Measurements from ENCODE around the gene KRTAP10-10. TPM values are rescaled to one million over a fixed set of nuclear protein-coding genes. Genes with fewer than 3 reads are reported as not detected.

KRTAP10-10 gene
- polyA plus RNA-seq, 1 experiment = not detected

DNA sequence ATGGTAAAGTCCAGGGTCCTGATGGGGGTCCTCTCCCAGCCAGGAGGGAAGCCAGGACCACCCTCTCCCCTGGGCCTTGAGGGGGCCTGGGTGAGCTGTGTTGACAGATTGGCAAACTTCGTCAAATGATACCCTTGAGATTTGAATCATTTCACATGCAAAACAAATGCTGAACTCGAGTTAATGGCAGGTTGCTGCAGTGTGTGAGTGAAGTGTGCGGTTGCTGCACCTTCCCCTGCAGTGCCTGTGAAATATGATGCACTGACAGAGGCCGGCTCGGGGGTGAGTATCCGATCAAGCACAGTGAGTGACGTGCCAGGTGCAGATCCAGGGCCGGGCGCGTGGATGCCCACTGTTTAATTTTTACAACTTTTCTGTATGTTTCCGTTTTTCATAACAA, 50.5 kb downstream of the KRTAP10-10 start:
- H3K9me3 ChIP-seq (ENCODE audit: control insufficient read depth, insufficient read depth, low read length) = no peaks in the 10 kb centered on the region
- POLR2A ChIA-PET = no interaction called here
- CTCF ChIA-PET = no interaction called here
- TF ChIP-seq, protein P1, sequence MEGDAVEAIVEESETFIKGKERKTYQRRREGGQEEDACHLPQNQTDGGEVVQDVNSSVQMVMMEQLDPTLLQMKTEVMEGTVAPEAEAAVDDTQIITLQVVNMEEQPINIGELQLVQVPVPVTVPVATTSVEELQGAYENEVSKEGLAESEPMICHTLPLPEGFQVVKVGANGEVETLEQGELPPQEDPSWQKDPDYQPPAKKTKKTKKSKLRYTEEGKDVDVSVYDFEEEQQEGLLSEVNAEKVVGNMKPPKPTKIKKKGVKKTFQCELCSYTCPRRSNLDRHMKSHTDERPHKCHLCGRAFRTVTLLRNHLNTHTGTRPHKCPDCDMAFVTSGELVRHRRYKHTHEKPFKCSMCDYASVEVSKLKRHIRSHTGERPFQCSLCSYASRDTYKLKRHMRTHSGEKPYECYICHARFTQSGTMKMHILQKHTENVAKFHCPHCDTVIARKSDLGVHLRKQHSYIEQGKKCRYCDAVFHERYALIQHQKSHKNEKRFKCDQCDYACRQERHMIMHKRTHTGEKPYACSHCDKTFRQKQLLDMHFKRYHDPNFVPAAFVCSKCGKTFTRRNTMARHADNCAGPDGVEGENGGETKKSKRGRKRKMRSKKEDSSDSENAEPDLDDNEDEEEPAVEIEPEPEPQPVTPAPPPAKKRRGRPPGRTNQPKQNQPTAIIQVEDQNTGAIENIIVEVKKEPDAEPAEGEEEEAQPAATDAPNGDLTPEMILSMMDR (IDR thresholded peaks at IDR 0.05; ENCODE audit: low read depth, low read length) = no peak
- H3K27me3 ChIP-seq (ENCODE audit: control insufficient read depth, insufficient read depth, low read length) = peaks cover 12% of the 10 kb centered on the region
- no peak overlapping the region for H3K4me3 ChIP-seq (ENCODE audit: low read depth, low read length)
- no peak for DNase-seq (ENCODE audit: low read depth, low spot score)
- H3K27ac ChIP-seq (ENCODE audit: low read depth, low read length) = no peak overlapping the region

Small RNA genes within 50 kb of the gene (small RNA-seq; reads per million reads assigned to genes)
- not detected for gene KRTAP12-6P (ENCODE audit: insufficient read length, low read depth)

Other genes with a start within 250 kb of the KRTAP10-10 start
- 0.10 and 0.14 TPM in 2 replicates for gene LRRC3, start 181.8 kb upstream of the KRTAP10-10 start, polyA plus RNA-seq (2011; rRNA removed)
- not detected in 2 replicates for gene KRTAP10-1, start 97.2 kb upstream of the KRTAP10-10 start, polyA plus RNA-seq (2011; rRNA removed)
- not detected in 2 replicates for gene KRTAP10-2, start 85.9 kb upstream of the KRTAP10-10 start, polyA plus RNA-seq (2011; rRNA removed)
- gene KRTAP10-3, start 78.6 kb upstream of the KRTAP10-10 start, polyA plus RNA-seq (2011; rRNA removed) = not detected in 2 replicates
- gene KRTAP10-4, start 63.6 kb upstream of the KRTAP10-10 start, polyA plus RNA-seq (2011; rRNA removed) = not detected in 2 replicates
- not detected in 2 replicates for gene KRTAP10-5, start 56.8 kb upstream of the KRTAP10-10 start, polyA plus RNA-seq (2011; rRNA removed)
- not detected in 2 replicates for gene KRTAP10-6, start 44.9 kb upstream of the KRTAP10-10 start, polyA plus RNA-seq (2011; rRNA removed)
- not detected in 2 replicates for gene KRTAP10-7, start 36.8 kb upstream of the KRTAP10-10 start, polyA plus RNA-seq (2011; rRNA removed)
- not detected in 2 replicates for gene KRTAP10-8, start 25.3 kb upstream of the KRTAP10-10 start, polyA plus RNA-seq (2011; rRNA removed)
- not detected in 2 replicates for gene KRTAP10-9, start 10.3 kb upstream of the KRTAP10-10 start, polyA plus RNA-seq (2011; rRNA removed)
- not detected in 2 replicates for gene KRTAP10-11, start 9.1 kb downstream of the KRTAP10-10 start, polyA plus RNA-seq (2011; rRNA removed)
- not detected in 2 replicates for gene KRTAP12-4, start 17.3 kb downstream of the KRTAP10-10 start, polyA plus RNA-seq (2011; rRNA removed)
- not detected in 2 replicates for gene KRTAP12-3, start 20.6 kb downstream of the KRTAP10-10 start, polyA plus RNA-seq (2011; rRNA removed)
- gene KRTAP12-2, start 29.6 kb downstream of the KRTAP10-10 start, polyA plus RNA-seq (2011; rRNA removed) = not detected in 2 replicates
- gene KRTAP12-1, start 44.8 kb downstream of the KRTAP10-10 start, polyA plus RNA-seq (2011; rRNA removed) = not detected in 2 replicates
- not detected in 2 replicates for gene KRTAP10-12, start 59.8 kb downstream of the KRTAP10-10 start, polyA plus RNA-seq (2011; rRNA removed)
- gene TSPEAR, start 74.2 kb downstream of the KRTAP10-10 start, polyA plus RNA-seq (2011; rRNA removed) = not detected in 2 replicates
- 60.9 and 62.2 TPM in 2 replicates for gene UBE2G2, start 164.5 kb downstream of the KRTAP10-10 start, polyA plus RNA-seq (2011; rRNA removed)
- 113 and 134 TPM in 2 replicates for gene SUMO3, start 180.7 kb downstream of the KRTAP10-10 start, polyA plus RNA-seq (2011; rRNA removed)
- 240 and 249 TPM in 2 replicates for gene PTTG1IP, start 236.3 kb downstream of the KRTAP10-10 start, polyA plus RNA-seq (2011; rRNA removed)

Data from AG04450 (cell line).